NCI-H2029 (cell line): ENCODE data around the gene GRM5.
A peak's percentile ranks its signal among the peaks of the same experiment; 100 is the strongest.
"Not testable (repeated sequence)": the region's sequence is repeated elsewhere in the genome, so short reads cannot be mapped to it uniquely, and the experiment has no call there.

Source experiments
- DNase-seq: peaks from one replicate; lab custom pipeline; 2025; lab: John Stamatoyannopoulos, UW

GRM5 gene

GRCh38 chr11:88972210-88972609, 93.6 kb downstream of the GRM5 start:
- DNase-seq: no peak

- DNase-seq: not testable (repeated sequence)
Observed at GRCh38 chr11:88961621-88962020, 104.2 kb downstream of the GRM5 start.

- DNase-seq: not testable (repeated sequence)
Observed at GRCh38 chr11:88959857-88960256, 105.9 kb downstream of the GRM5 start.

- no peak for DNase-seq
Observed at GRCh38 chr11:88950975-88951374, 114.8 kb downstream of the GRM5 start.

- DNase-seq: not testable (repeated sequence)
Observed at GRCh38 chr11:88948908-88949307, 116.9 kb downstream of the GRM5 start.

- DNase-seq: not testable (repeated sequence)
Observed at GRCh38 chr11:88947843-88948572, 117.8 kb downstream of the GRM5 start.

GRCh38 chr11:88929665-88930064, 136.1 kb downstream of the GRM5 start:
- not testable (repeated sequence) for DNase-seq

- not testable (repeated sequence) for DNase-seq
Observed at GRCh38 chr11:88917065-88917464, 148.7 kb downstream of the GRM5 start.

GRCh38 chr11:88909500-88909899, 156.3 kb downstream of the GRM5 start:
- no peak for DNase-seq

GRCh38 chr11:88901436-88901835, 164.3 kb downstream of the GRM5 start:
- DNase-seq: not testable (repeated sequence)

- not testable (repeated sequence) for DNase-seq
Observed at GRCh38 chr11:88888855-88889254, 176.9 kb downstream of the GRM5 start.

GRCh38 chr11:88886796-88887195, 179.0 kb downstream of the GRM5 start:
- peak; percentile 0 for DNase-seq

GRCh38 chr11:88882800-88883199, 183.0 kb downstream of the GRM5 start:
- DNase-seq: not testable (repeated sequence)

- DNase-seq: no peak
Observed at GRCh38 chr11:88861618-88862017, 204.2 kb downstream of the GRM5 start.

GRCh38 chr11:88860431-88860830, 205.4 kb downstream of the GRM5 start:
- not testable (repeated sequence) for DNase-seq

GRCh38 chr11:88853963-88854362, 211.8 kb downstream of the GRM5 start:
- DNase-seq: not testable (repeated sequence)

- DNase-seq: not testable (repeated sequence)
Observed at GRCh38 chr11:88851547-88851946, 214.2 kb downstream of the GRM5 start.

GRCh38 chr11:88849773-88850172, 216.0 kb downstream of the GRM5 start:
- DNase-seq: not testable (repeated sequence)

GRCh38 chr11:88849368-88849767, 216.4 kb downstream of the GRM5 start:
- no peak for DNase-seq

- not testable (repeated sequence) for DNase-seq
Observed at GRCh38 chr11:88846266-88846665, 219.5 kb downstream of the GRM5 start.

- not testable (repeated sequence) for DNase-seq
Observed at GRCh38 chr11:88844941-88845340, 220.8 kb downstream of the GRM5 start.

GRCh38 chr11:88843766-88844426, 221.9 kb downstream of the GRM5 start:
- not testable (repeated sequence) for DNase-seq

- DNase-seq: not testable (repeated sequence)
Observed at GRCh38 chr11:88838139-88838538, 227.6 kb downstream of the GRM5 start.
